Spleen (tissue), 11 donors: ENCODE data around the gene NEDD4L. TPM values are rescaled to one million over a fixed set of nuclear protein-coding genes. Genes with fewer than 3 reads are reported as not detected.

ENCODE experiments used
- DNase-seq: peaks from one replicate; pipeline ENCODE4 v3.0.0-alpha.2; 2020
- H3K27ac ChIP-seq, 8 donors: fragments of 200-600 bp; sonication (generic) in 7 of 8; 1 replicate in 4 of 8; 2 replicates in 4 of 8; pipeline versions ENCODE4 v1.5.0 to v1.8.0; 2016 to 2021; ENCODE audit warnings: inconsistent platforms in 4 of 8, mild to moderate bottlenecking in 4 of 8, moderate library complexity in 1 of 8
- H3K27me3 ChIP-seq, 7 donors: fragments of 200-600 bp; sonication (generic) in 6 of 7; replicated peaks in 1 of 7; 1 replicate in 4 of 7; 2 replicates in 3 of 7; pipeline versions ENCODE4 v1.5.0 to v1.8.0; 2016 to 2021; ENCODE audit warnings: inconsistent platforms in 3 of 7, mild to moderate bottlenecking in 1 of 7
- H3K36me3 ChIP-seq, 6 donors: fragments of 200-600 bp; sonication (generic) in 5 of 6; 1 replicate in 4 of 6; 2 replicates in 2 of 6; pipeline versions ENCODE4 v1.5.0 to v1.8.0; 2016 to 2021; ENCODE audit warnings: inconsistent platforms in 2 of 6
- H3K4me1 ChIP-seq, 6 donors: fragments of 200-600 bp; sonication (generic) in 5 of 6; 1 replicate in 3 of 6; 2 replicates in 3 of 6; pipeline versions ENCODE4 v1.5.0 to v1.8.0; 2016 to 2021; ENCODE audit warnings: inconsistent platforms in 3 of 6
- H3K4me3 ChIP-seq, 8 donors: fragments of 200-600 bp; sonication (generic) in 7 of 8; 1 replicate in 4 of 8; 2 replicates in 4 of 8; pipeline versions ENCODE4 v1.5.0 to v1.8.0; 2016 to 2021; ENCODE audit warnings: inconsistent platforms in 4 of 8, mild to moderate bottlenecking in 4 of 8, moderate library complexity in 2 of 8
- H3K9me3 ChIP-seq, 8 donors: fragments of 200-600 bp; sonication (generic) in 7 of 8; 1 replicate in 4 of 8; 2 replicates in 4 of 8; pipeline versions ENCODE4 v1.5.0 to v1.8.0; 2016 to 2021; ENCODE audit warnings: inconsistent platforms in 4 of 8
- CTCF ChIP-seq, 11 experiments: fragments of 200-600 bp in 7 of 11; fragments of 450-650 bp in 4 of 11; sonication (generic) in 4 of 11; IDR thresholded peaks in 8 of 11; conservative IDR thresholded peaks in 3 of 11; 1 replicate in 7 of 11; 2 replicates in 4 of 11; pipeline versions ENCODE4 v1.4.0 to v1.8.0; 2016 to 2021; ENCODE audit warnings: antibody characterized with exemption in 11 of 11, inconsistent platforms in 4 of 11, mild to moderate bottlenecking in 1 of 11
- POLR2A ChIP-seq, 3 donors: fragments of 450-650 bp; IDR thresholded peaks; one replicate each; pipeline ENCODE4 v1.5.1; 2017; ENCODE audit warnings: antibody characterized with exemption in 3 of 3, mild to moderate bottlenecking in 1 of 3
- POLR2AphosphoS5 ChIP-seq, 3 donors: sonication (generic); formaldehyde crosslinking; IDR thresholded peaks; one replicate each; pipeline ENCODE4 v1.5.1; 2017; ENCODE audit warnings: antibody characterized with exemption in 3 of 3
- WGBS, 5 donors: extraction: QIAGEN DNeasy Blood & Tissue Kit in 3 of 5; methylation state at CpG; one replicate each; pipeline versions ENCODE4 v1.1.5 to v1.1.7; 2013 to 2018; 5-methylcytosine and 5-hydroxymethylcytosine counted together
- intact Hi-C: fragments of 100-400 bp; cut with DNase I; formaldehyde crosslinking; loops from one replicate; pipeline ENCODE4 v1.15.0; 2023; ENCODE audit warnings: low total_unique reads
- polyA plus RNA-seq, 3 donors: library from polyadenylated mRNA; stranded (reverse); fragments of 200-250 nt; gene quantifications; one replicate each; pipeline ENCODE4 v1.2.1, GENCODE V29; 2013
- total RNA-seq, 7 donors: library from RNA; depleted of rRNA in 3 of 7; stranded (reverse); fragments of >200 nt in 3 of 7; fragmentation: NEBNext Ultra II Directional in 4 of 7; extraction: Animal tissue kit (Norgen Biotek cat#: 25700) in 4 of 7; gene quantifications; one replicate each; pipeline versions ENCODE4 v1.1.0 to v1.2.1, GENCODE V29; 2016 to 2021
- donor health status: healthy with polysubstance abuse.
- donor health status: DM: no; HTN: no; CAD: no; lungs with moderate emphysema.
- donor health status: DM: no; HTN: no; CAD: no.
- donor health status: Bipolar disorder and iron deficiency.
- donor health status: healthy.
- donor health status: DM: no; HTN: no; CAD: no.
- donor health status: DM: yes; HTN: yes; CAD: no.

Gene NEDD4L
- total and polyA plus RNA-seq, 10 donors, result 8.7 to 26.9 (median 18.3) TPM

- no peak overlapping the region for H3K4me3 ChIP-seq
- intact Hi-C loops, result no loop called here
- no peaks in the 10 kb centered on the region for H3K4me1 ChIP-seq
- H3K27ac ChIP-seq, result no peak overlapping the region
- no peak for DNase-seq
- TF ChIP-seq POLR2A (IDR thresholded peaks at IDR 0.05) (no peak), CTCF (IDR thresholded peaks at IDR 0.05 in 8 of 11, conservative IDR thresholded peaks at IDR 0.05 in 3 of 11) (no peak), POLR2AphosphoS5 (IDR thresholded peaks at IDR 0.05) (no peak)
- no peaks in the 10 kb centered on the region for H3K27me3 ChIP-seq
- peaks cover 0 to 40% (median 4%) of the 10 kb centered on the region in 6 donors for H3K36me3 ChIP-seq
- WGBS, 5 donors, result 74 to 91% (median 86%) methylated on average over 6 of the region's 6 CpGs
- no peaks in the 10 kb centered on the region for H3K9me3 ChIP-seq
Observed at GRCh38 chr18:58363767-58364540, 319.9 kb downstream of the NEDD4L start.

- H3K9me3 ChIP-seq, result no peaks in the 10 kb centered on the region
- no peak overlapping the region for H3K4me3 ChIP-seq
- WGBS, 5 donors, result 92 to 98% (median 95%) methylated on average over 7 of the region's 7 CpGs
- no peaks in the 10 kb centered on the region for H3K4me1 ChIP-seq
- intact Hi-C loops, result no loop called here
- H3K27me3 ChIP-seq, result no peaks in the 10 kb centered on the region
- peaks cover 0 to 51% (median 4%) of the 10 kb centered on the region in 6 donors for H3K36me3 ChIP-seq
- no peak for DNase-seq
- H3K27ac ChIP-seq, result no peak overlapping the region
- TF ChIP-seq POLR2AphosphoS5 (IDR thresholded peaks at IDR 0.05), result no peak
- TF ChIP-seq POLR2A (IDR thresholded peaks at IDR 0.05), result no peak
- no peak for TF ChIP-seq CTCF (IDR thresholded peaks at IDR 0.05 in 8 of 11, conservative IDR thresholded peaks at IDR 0.05 in 3 of 11)
Observed at GRCh38 chr18:58364876-58365528, 321.0 kb downstream of the NEDD4L start.

GRCh38 chr18:58367425-58368140, 323.6 kb downstream of the NEDD4L start:
- 90 to 93% (median 92%) methylated on average over 9 of the region's 9 CpGs for WGBS, 5 donors
- Histone ChIP-seq H3K4me3 (no peak overlapping the region), H3K9me3 (no peaks in the 10 kb centered on the region), H3K36me3 (peaks cover 0 to 69% (median 4%) of the 10 kb centered on the region in 6 donors), H3K4me1 (no peaks in the 10 kb centered on the region), H3K27ac (no peak overlapping the region), H3K27me3 (no peaks in the 10 kb centered on the region)
- TF ChIP-seq CTCF (IDR thresholded peaks at IDR 0.05 in 8 of 11, conservative IDR thresholded peaks at IDR 0.05 in 3 of 11) (no peak), POLR2AphosphoS5 (IDR thresholded peaks at IDR 0.05) (no peak)
- DNase-seq, result no peak
- intact Hi-C loops, result no loop called here

GRCh38 chr18:58369616-58370015, 325.6 kb downstream of the NEDD4L start:
- Histone ChIP-seq H3K4me3 (no peak overlapping the region), H3K4me1 (no peaks in the 10 kb centered on the region), H3K36me3 (peaks cover 0 to 84% (median 4%) of the 10 kb centered on the region in 6 donors), H3K27me3 (no peaks in the 10 kb centered on the region), H3K27ac (no peak overlapping the region), H3K9me3 (no peaks in the 10 kb centered on the region)
- DNase-seq, result no peak
- intact Hi-C loops, result no loop called here
- 94 to 99% (median 97%) methylated on average over 10 of the region's 10 CpGs for WGBS, 5 donors
- no peak for TF ChIP-seq POLR2AphosphoS5 (IDR thresholded peaks at IDR 0.05)
- no peak for TF ChIP-seq POLR2A (IDR thresholded peaks at IDR 0.05)
- TF ChIP-seq CTCF (IDR thresholded peaks at IDR 0.05 in 8 of 11, conservative IDR thresholded peaks at IDR 0.05 in 3 of 11), result no peak
